ENCODE results near the gene PLD6.
A peak's percentile ranks its signal among the peaks of the same experiment; 100 is the strongest.
"Not testable (repeated sequence)": the region's sequence is repeated elsewhere in the genome, so short reads cannot be mapped to it uniquely, and the experiment has no call there.

Gene PLD6

GRCh38 chr17:17206124-17206912 lies at the start of gene PLD6:
TSS of gene PLD6 (minus strand) at chr17:17206333. CDS start at chr17:17206286, 47 bp downstream.
- DNase-seq (ENCODE audit: low read depth, low spot score) = peak; percentile 90

GRCh38 chr17:17255689-17256088 lies 49.6 kb upstream of the PLD6 start:
- not testable (repeated sequence) for DNase-seq (ENCODE audit: low read depth, low spot score)

- DNase-seq (ENCODE audit: low read depth, low spot score) = no peak
These were observed 47.9 kb upstream of the PLD6 start for GRCh38 chr17:17254036-17254435.

GRCh38 chr17:17253406-17253805 lies 47.3 kb upstream of the PLD6 start:
- DNase-seq (ENCODE audit: low read depth, low spot score) = no peak

GRCh38 chr17:17252149-17252661 lies 46.1 kb upstream of the PLD6 start:
- DNase-seq (ENCODE audit: low read depth, low spot score) = no peak

- DNase-seq (ENCODE audit: low read depth, low spot score) = no peak
These were observed 40.7 kb upstream of the PLD6 start for GRCh38 chr17:17246879-17247278.

- no peak for DNase-seq (ENCODE audit: low read depth, low spot score)
These were observed 37.0 kb upstream of the PLD6 start for GRCh38 chr17:17243163-17243562.

GRCh38 chr17:17242246-17242645 lies 36.1 kb upstream of the PLD6 start:
- DNase-seq (ENCODE audit: low read depth, low spot score) = no peak

GRCh38 chr17:17241656-17242055 lies 35.5 kb upstream of the PLD6 start:
- no peak for DNase-seq (ENCODE audit: low read depth, low spot score)

GRCh38 chr17:17239832-17240231 lies 33.7 kb upstream of the PLD6 start:
- no peak for DNase-seq (ENCODE audit: low read depth, low spot score)

- peak; percentile 75 for DNase-seq (ENCODE audit: low read depth, low spot score)
These were observed 31.1 kb upstream of the PLD6 start, which contains the start of gene FLCN for GRCh38 chr17:17237026-17237799. TSS of gene FLCN (minus strand) at chr17:17237168. CDS start at chr17:17228137, 9,031 bp downstream.

GRCh38 chr17:17236295-17237025 lies 30.3 kb upstream of the PLD6 start:
- DNase-seq (ENCODE audit: low read depth, low spot score) = no peak

GRCh38 chr17:17235212-17236174 lies 29.4 kb upstream of the PLD6 start:
- no peak for DNase-seq (ENCODE audit: low read depth, low spot score)

- DNase-seq (ENCODE audit: low read depth, low spot score) = no peak
These were observed 26.1 kb upstream of the PLD6 start for GRCh38 chr17:17232303-17232621.

GRCh38 chr17:17231621-17232302 lies 25.6 kb upstream of the PLD6 start:
- DNase-seq (ENCODE audit: low read depth, low spot score) = no peak

- DNase-seq (ENCODE audit: low read depth, low spot score) = no peak
These were observed 23.6 kb upstream of the PLD6 start for GRCh38 chr17:17229416-17230384.

GRCh38 chr17:17228521-17229279 lies 22.6 kb upstream of the PLD6 start:
- no peak for DNase-seq (ENCODE audit: low read depth, low spot score)

Measured in activated naive CD8-positive, alpha-beta T cell treated with anti-CD3 and anti-CD28 coated beads, Interleukin-2, amount 50 U/mL, for 16 hours (primary cell).